ENCODE results near the gene AK9. TPM values are rescaled to one million over a fixed set of nuclear protein-coding genes. Genes with fewer than 3 reads are reported as not detected.
"Not testable (repeated sequence)": the region's sequence is repeated elsewhere in the genome, so short reads cannot be mapped to it uniquely, and the experiment has no call there.

The AK9 gene
- total RNA-seq, 4 donors from 2014 or later: 8.4 to 15.0 (median 10.6) TPM

GRCh38 chr6:109714166-109714565 lies 23.2 kb upstream of the AK9 start:
- Histone ChIP-seq H3K4me3 (no peak overlapping the region), H3K9me3 (no peaks in the 10 kb centered on the region), H3K27ac (replicated peaks in 1 of 4) (no peak overlapping the region), H3K36me3 (peaks cover 7 to 31% (median 15%) of the 10 kb centered on the region in 4 donors), H3K4me1 (no peaks in the 10 kb centered on the region), H3K27me3 (no peaks in the 10 kb centered on the region)
- 92% methylated on average over 3 of the region's 3 CpGs for WGBS
- TF ChIP-seq POLR2A (IDR thresholded peaks at IDR 0.05; ENCODE audit: low read depth): no peak
- no peak for DNase-seq (ENCODE audit: extremely low spot score)
- intact Hi-C loops (cut with DNase I): no loop called here

DNA sequence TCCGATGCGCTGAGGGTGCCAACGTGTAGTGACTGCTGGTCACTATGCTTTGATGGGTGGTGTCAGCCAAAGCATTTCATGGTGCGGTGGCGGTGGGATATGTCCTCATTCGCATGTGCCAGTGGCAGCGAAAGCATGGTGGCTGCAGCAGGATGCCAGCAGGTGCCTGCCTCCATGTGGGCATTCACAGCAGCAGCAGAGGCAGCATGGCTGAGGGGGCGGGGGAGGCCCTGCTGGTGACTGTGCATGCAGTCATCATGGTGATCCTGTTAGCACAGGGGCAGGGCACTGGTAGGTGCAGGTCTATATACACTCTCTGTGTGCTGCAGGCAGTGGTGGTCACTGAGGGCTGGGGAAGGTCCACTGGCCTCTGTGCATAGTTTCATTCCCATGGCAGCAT lies 22.1 kb upstream of the AK9 start:
- Histone ChIP-seq H3K27me3 (no peaks in the 10 kb centered on the region), H3K27ac (replicated peaks in 1 of 4) (no peak overlapping the region), H3K4me1 (no peaks in the 10 kb centered on the region), H3K9me3 (no peaks in the 10 kb centered on the region), H3K36me3 (peaks cover 7 to 23% (median 13%) of the 10 kb centered on the region in 4 donors), H3K4me3 (no peak overlapping the region)
- TF ChIP-seq, protein P1, sequence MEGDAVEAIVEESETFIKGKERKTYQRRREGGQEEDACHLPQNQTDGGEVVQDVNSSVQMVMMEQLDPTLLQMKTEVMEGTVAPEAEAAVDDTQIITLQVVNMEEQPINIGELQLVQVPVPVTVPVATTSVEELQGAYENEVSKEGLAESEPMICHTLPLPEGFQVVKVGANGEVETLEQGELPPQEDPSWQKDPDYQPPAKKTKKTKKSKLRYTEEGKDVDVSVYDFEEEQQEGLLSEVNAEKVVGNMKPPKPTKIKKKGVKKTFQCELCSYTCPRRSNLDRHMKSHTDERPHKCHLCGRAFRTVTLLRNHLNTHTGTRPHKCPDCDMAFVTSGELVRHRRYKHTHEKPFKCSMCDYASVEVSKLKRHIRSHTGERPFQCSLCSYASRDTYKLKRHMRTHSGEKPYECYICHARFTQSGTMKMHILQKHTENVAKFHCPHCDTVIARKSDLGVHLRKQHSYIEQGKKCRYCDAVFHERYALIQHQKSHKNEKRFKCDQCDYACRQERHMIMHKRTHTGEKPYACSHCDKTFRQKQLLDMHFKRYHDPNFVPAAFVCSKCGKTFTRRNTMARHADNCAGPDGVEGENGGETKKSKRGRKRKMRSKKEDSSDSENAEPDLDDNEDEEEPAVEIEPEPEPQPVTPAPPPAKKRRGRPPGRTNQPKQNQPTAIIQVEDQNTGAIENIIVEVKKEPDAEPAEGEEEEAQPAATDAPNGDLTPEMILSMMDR (IDR thresholded peaks at IDR 0.05): no peak
- no peak for TF ChIP-seq POLR2A (IDR thresholded peaks at IDR 0.05; ENCODE audit: low read depth)
- intact Hi-C loops (cut with DNase I): no loop called here
- 83% methylated on average over 7 of the region's 8 CpGs for WGBS
- DNase-seq (ENCODE audit: extremely low spot score): no peak

DNA sequence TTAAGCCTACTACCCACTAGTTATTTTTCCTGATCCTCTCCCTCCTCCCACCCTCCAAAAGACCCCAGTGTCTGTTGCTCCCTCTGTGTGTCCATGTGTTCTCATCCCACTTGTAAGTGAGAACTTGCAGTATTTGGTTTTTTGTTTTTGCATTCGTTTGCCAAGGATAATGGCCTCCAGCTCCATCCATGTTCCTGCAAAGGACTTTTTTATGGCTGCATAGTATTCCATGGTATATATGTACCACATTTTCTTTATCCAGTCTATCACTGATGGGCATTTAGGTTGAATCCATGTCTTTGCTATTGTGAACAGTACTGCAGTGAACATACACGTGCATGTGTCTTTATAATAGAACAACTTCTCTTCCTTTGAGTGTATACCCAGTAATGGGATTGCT lies 17.1 kb upstream of the AK9 start:
- H3K36me3 ChIP-seq; H3K27ac ChIP-seq (replicated peaks in 1 of 4); intact Hi-C loops (cut with DNase I); DNase-seq (ENCODE audit: extremely low spot score); H3K4me3 ChIP-seq; H3K9me3 ChIP-seq; H3K27me3 ChIP-seq: not testable (repeated sequence)
- WGBS: 98% methylated on average over 2 of the region's 2 CpGs
- peaks cover 0 to 10% (median 3%) of the 10 kb centered on the region in 4 donors for H3K4me1 ChIP-seq

DNA sequence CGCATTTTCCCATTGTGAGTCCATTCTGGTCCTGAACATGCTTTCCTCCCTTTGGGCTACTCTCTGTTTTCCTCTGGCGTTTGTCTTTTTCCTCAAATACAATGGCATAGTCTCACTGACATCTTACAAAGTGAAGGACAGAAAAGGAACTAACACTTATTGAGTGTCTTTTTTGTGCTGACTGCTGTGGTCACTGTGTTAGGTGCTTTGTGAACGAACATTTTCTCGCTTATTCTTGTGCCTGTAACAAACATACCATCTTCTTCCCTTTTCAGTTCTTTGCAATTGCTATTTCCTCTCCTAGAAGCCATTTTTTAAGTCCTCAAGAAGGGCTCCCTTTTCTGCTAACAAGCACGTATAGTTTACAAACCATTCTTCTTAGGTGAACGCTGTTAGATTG lies 15.5 kb upstream of the AK9 start:
- Histone ChIP-seq H3K27me3 (no peaks in the 10 kb centered on the region), H3K4me3 (no peak overlapping the region), H3K36me3 (no peaks in the 10 kb centered on the region), H3K4me1 (peaks cover 3 to 20% (median 4%) of the 10 kb centered on the region in 4 donors), H3K9me3 (no peaks in the 10 kb centered on the region), H3K27ac (replicated peaks in 1 of 4) (no peak overlapping the region)
- intact Hi-C loops (cut with DNase I): no loop called here
- DNase-seq (ENCODE audit: extremely low spot score): no peak
- TF ChIP-seq POLR2A (IDR thresholded peaks at IDR 0.05; ENCODE audit: low read depth): no peak
- WGBS: 39% methylated on average over 6 of the region's 6 CpGs

GRCh38 chr6:109705258-109705657 lies 14.3 kb upstream of the AK9 start:
- 14% methylated on average over 7 of the region's 7 CpGs for WGBS
- intact Hi-C loops (cut with DNase I): loop anchor here (2.0 kb wide), 1 partner anchor 334 kb away; no protein-coding TSS in a partner anchor
- Histone ChIP-seq H3K27me3 (no peaks in the 10 kb centered on the region), H3K4me3 (no peak overlapping the region), H3K27ac (replicated peaks in 1 of 4) (no peak overlapping the region), H3K4me1 (peaks cover 3 to 20% (median 4%) of the 10 kb centered on the region in 4 donors), H3K9me3 (no peaks in the 10 kb centered on the region), H3K36me3 (no peaks in the 10 kb centered on the region)
- no peak for DNase-seq (ENCODE audit: extremely low spot score)
- TF ChIP-seq, protein P1 (IDR thresholded peaks at IDR 0.05): peak; percentile 91 to 93 (median 93)
- TF ChIP-seq POLR2AphosphoS5 (IDR thresholded peaks at IDR 0.05) (peak in 1 of 2 donors; percentile 51), EP300 (IDR thresholded peaks at IDR 0.05) (no peak)

- H3K9me3 ChIP-seq: no peaks in the 10 kb centered on the region
- H3K27me3 ChIP-seq: no peaks in the 10 kb centered on the region
- no peak overlapping the region for H3K4me3 ChIP-seq
- peaks cover 3 to 20% (median 4%) of the 10 kb centered on the region in 4 donors for H3K4me1 ChIP-seq
- intact Hi-C loops (cut with DNase I): no loop called here
- no peak for TF ChIP-seq POLR2AphosphoS5 (IDR thresholded peaks at IDR 0.05)
- no peak for TF ChIP-seq POLR2A (IDR thresholded peaks at IDR 0.05; ENCODE audit: low read depth)
- TF ChIP-seq EP300 (IDR thresholded peaks at IDR 0.05): no peak
- TF ChIP-seq, protein P1 (IDR thresholded peaks at IDR 0.05): no peak
- no peak for DNase-seq (ENCODE audit: extremely low spot score)
- 80% methylated on average over 4 of the region's 4 CpGs for WGBS
- no peak overlapping the region for H3K27ac ChIP-seq (replicated peaks in 1 of 4)
- no peaks in the 10 kb centered on the region for H3K36me3 ChIP-seq
Observed at GRCh38 chr6:109702791-109703190, 11.8 kb upstream of the AK9 start.
